LNCAP (cell line): ENCODE data around the gene RAB15.

Experiments used
- CTCF ChIP-seq: fragments of 450-650 bp; IDR thresholded peaks from 2 replicates; pipeline ENCODE4 v1.5.1; 2017; ENCODE audit warnings: mild to moderate bottlenecking

Gene RAB15

GRCh38 chr14:64997108-64997794 is 25.1 kb upstream of the RAB15 start:
- no peak for TF ChIP-seq CTCF

GRCh38 chr14:64995291-64995690 is 23.2 kb upstream of the RAB15 start:
- TF ChIP-seq CTCF, result no peak

GRCh38 chr14:64994540-64994939 is 22.4 kb upstream of the RAB15 start:
- no peak for TF ChIP-seq CTCF

- no peak for TF ChIP-seq CTCF
Observed at GRCh38 chr14:64993266-64993930, 21.3 kb upstream of the RAB15 start.

GRCh38 chr14:64992328-64992885 is 20.3 kb upstream of the RAB15 start:
- no peak for TF ChIP-seq CTCF

GRCh38 chr14:64990939-64991338 is 18.8 kb upstream of the RAB15 start:
- no peak for TF ChIP-seq CTCF

- TF ChIP-seq CTCF, result no peak
Observed at GRCh38 chr14:64990296-64990695, 18.2 kb upstream of the RAB15 start.
